MCF 10A (cell line): Measurements from ENCODE around the gene PLXNA1. TPM values are rescaled to one million over a fixed set of nuclear protein-coding genes. Genes with fewer than 3 reads are reported as not detected.

Experiments used
- BruUV-seq: library from RNA; stranded (reverse); fragments of 400-500 nt; replicated peaks from 2 replicates; lab custom pipeline; 2021; lab: Mats Ljungman, UMichigan
- CTCF ChIA-PET: fragments of 300-600 bp; sonication (Branson Sonifier 250); formaldehyde crosslinking; extraction: SDS; loops from one replicate; lab custom pipeline; 2021; ENCODE audit warnings: antibody characterized with exemption, inconsistent platforms; lab: Yijun Ruan, JAX
- POLR2A ChIA-PET: fragments of 300-600, 350-650 bp; sonication (Branson Sonifier 250); formaldehyde crosslinking; extraction: SDS; loops from one replicate; lab custom pipeline; 2020; ENCODE audit warnings: antibody characterized with exemption, inconsistent platforms; lab: Yijun Ruan, JAX
- DNase-seq: peaks from one replicate; pipeline ENCODE4 v3.0.0-alpha.2; 2018; ENCODE audit not compliant: unreplicated experiment
- H3K27ac Mint-ChIP-seq: one replicate; pipeline ENCODE4 v1.8.0; 2022; ENCODE audit warnings: mild to moderate bottlenecking, low read depth, mixed read lengths; ENCODE audit not compliant: unreplicated experiment
- H3K27me3 Mint-ChIP-seq: one replicate; pipeline ENCODE4 v1.8.0; 2022; ENCODE audit warnings: mixed read lengths; ENCODE audit not compliant: insufficient read depth, unreplicated experiment
- H3K36me3 Mint-ChIP-seq: one replicate; pipeline ENCODE4 v1.8.0; 2022; ENCODE audit warnings: mild to moderate bottlenecking, moderate library complexity, mixed read lengths; ENCODE audit not compliant: insufficient read depth, unreplicated experiment
- H3K4me1 Mint-ChIP-seq: one replicate; pipeline ENCODE4 v1.8.0; 2022; ENCODE audit warnings: mixed read lengths; ENCODE audit not compliant: insufficient read depth, unreplicated experiment
- H3K4me3 Mint-ChIP-seq: one replicate; pipeline ENCODE4 v1.8.0; 2022; ENCODE audit warnings: mild to moderate bottlenecking, moderate library complexity, mixed read lengths; ENCODE audit not compliant: unreplicated experiment
- H3K9me3 Mint-ChIP-seq: one replicate; pipeline ENCODE4 v1.8.0; 2022; ENCODE audit warnings: mixed read lengths; ENCODE audit not compliant: unreplicated experiment
- intact Hi-C: fragments of 100-400 bp; cut with micrococcal nuclease; formaldehyde crosslinking; loops from 2 replicates; pipeline ENCODE4 v1.14.1; 2022
- total RNA-seq: library from RNA; stranded (reverse); gene quantifications from 2 replicates; pipeline ENCODE4 v1.2.3, GENCODE V29; 2022
- TF ChIP-seq, protein P1 (sequence below): fragments of 200-600 bp; IDR thresholded peaks from one replicate; pipeline ENCODE4 v1.8.0; 2022; ENCODE audit warnings: antibody characterized with exemption, mild to moderate bottlenecking; ENCODE audit not compliant: unreplicated experiment

PLXNA1 gene
- total RNA-seq, 1 experiment from 2014 or later: 48.4 TPM

- ChIA-PET POLR2A (interaction anchor here (0.7 kb wide), 1 partner anchor 191 kb away, joined by 3 read pairs; no protein-coding TSS in a partner anchor), CTCF (interaction anchor here (1.7 kb wide), 1 partner anchor 192 kb away, joined by 4 read pairs; no protein-coding TSS in a partner anchor)
- Mint-ChIP-seq H3K4me3 (no peak overlapping the region), H3K4me1 (peaks cover 6% of the 10 kb centered on the region), H3K27me3 (no peaks in the 10 kb centered on the region), H3K36me3 (peaks cover 6% of the 10 kb centered on the region), H3K9me3 (no peaks in the 10 kb centered on the region), H3K27ac (no peak overlapping the region)
- no peak for DNase-seq
- TF ChIP-seq, protein P1, sequence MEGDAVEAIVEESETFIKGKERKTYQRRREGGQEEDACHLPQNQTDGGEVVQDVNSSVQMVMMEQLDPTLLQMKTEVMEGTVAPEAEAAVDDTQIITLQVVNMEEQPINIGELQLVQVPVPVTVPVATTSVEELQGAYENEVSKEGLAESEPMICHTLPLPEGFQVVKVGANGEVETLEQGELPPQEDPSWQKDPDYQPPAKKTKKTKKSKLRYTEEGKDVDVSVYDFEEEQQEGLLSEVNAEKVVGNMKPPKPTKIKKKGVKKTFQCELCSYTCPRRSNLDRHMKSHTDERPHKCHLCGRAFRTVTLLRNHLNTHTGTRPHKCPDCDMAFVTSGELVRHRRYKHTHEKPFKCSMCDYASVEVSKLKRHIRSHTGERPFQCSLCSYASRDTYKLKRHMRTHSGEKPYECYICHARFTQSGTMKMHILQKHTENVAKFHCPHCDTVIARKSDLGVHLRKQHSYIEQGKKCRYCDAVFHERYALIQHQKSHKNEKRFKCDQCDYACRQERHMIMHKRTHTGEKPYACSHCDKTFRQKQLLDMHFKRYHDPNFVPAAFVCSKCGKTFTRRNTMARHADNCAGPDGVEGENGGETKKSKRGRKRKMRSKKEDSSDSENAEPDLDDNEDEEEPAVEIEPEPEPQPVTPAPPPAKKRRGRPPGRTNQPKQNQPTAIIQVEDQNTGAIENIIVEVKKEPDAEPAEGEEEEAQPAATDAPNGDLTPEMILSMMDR: no peak
- intact Hi-C loops: no loop called here
- no TSS peak for BruUV-seq
These were observed 38.6 kb upstream of the PLXNA1 start for GRCh38 chr3:126944089-126944965.

- BruUV-seq: no TSS peak
- TF ChIP-seq, protein P1: no peak
- CTCF ChIA-PET: no interaction called here
- POLR2A ChIA-PET: interaction anchor here (0.7 kb wide), 1 partner anchor 192 kb away, joined by 3 read pairs; no protein-coding TSS in a partner anchor
- no peak overlapping the region for H3K4me3 Mint-ChIP-seq
- no peaks in the 10 kb centered on the region for H3K27me3 Mint-ChIP-seq
- intact Hi-C loops: no loop called here
- no peak overlapping the region for H3K27ac Mint-ChIP-seq
- no peak for DNase-seq
- H3K36me3 Mint-ChIP-seq: peaks cover 6% of the 10 kb centered on the region
- peaks cover 6% of the 10 kb centered on the region for H3K4me1 Mint-ChIP-seq
- no peaks in the 10 kb centered on the region for H3K9me3 Mint-ChIP-seq
These were observed 37.7 kb upstream of the PLXNA1 start for GRCh38 chr3:126945171-126945721.

DNA sequence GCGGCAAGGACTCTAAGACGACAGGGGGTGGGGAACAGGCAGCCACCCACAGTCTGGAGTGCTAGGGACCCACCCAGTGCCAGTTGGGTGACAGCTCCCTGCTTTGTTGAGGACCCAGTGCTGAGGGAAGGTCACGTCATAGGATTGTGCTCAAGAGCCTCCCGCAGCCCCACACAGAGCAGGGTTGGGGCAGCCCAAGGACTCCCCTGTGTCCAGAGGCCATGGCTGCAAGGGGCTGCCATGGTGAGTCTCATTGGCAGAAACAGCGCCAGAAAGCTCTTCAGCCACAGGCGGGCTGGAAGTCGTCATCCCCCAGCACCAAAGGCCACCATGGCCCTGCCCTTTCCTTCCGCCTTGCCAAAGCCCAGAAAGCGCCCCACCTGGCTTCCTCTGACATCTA, 37.0 kb upstream of the PLXNA1 start:
- ChIA-PET CTCF (no interaction called here), POLR2A (no interaction called here)
- DNase-seq: no peak
- Mint-ChIP-seq H3K9me3 (no peaks in the 10 kb centered on the region), H3K27me3 (no peaks in the 10 kb centered on the region), H3K4me3 (no peak overlapping the region), H3K4me1 (peaks cover 6% of the 10 kb centered on the region), H3K27ac (no peak overlapping the region), H3K36me3 (peaks cover 6% of the 10 kb centered on the region)
- intact Hi-C loops: no loop called here
- BruUV-seq: no TSS peak
- TF ChIP-seq, protein P1: no peak

DNA sequence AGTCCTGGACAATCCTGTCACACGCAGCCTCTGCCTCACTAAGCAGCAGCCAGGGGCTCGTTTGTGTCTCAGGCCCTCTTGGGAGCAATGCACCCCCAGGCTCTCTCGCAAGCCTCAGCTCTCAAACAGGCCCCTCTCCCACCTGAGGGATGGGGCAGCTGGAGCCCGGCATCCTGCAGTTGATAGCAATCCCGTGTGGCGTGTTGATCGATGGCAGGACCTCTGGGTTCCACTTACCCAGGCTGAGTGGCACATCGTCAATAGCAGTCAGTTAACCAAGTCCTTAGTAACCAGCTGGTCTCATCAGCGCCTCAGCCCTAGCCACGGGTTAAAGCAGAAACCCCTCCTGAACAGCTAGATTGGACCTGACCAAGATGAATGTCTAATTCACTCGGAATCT, 36.5 kb upstream of the PLXNA1 start:
- TF ChIP-seq, protein P1: no peak
- DNase-seq: no peak
- intact Hi-C loops: no loop called here
- BruUV-seq: no TSS peak
- Mint-ChIP-seq H3K36me3 (peaks cover 6% of the 10 kb centered on the region), H3K4me3 (no peak overlapping the region), H3K27ac (no peak overlapping the region), H3K27me3 (no peaks in the 10 kb centered on the region), H3K9me3 (no peaks in the 10 kb centered on the region), H3K4me1 (peaks cover 6% of the 10 kb centered on the region)
- POLR2A ChIA-PET: no interaction called here
- CTCF ChIA-PET: no interaction called here
